DMS153 (cell line): Measurements from ENCODE around the gene HAGHL.
"Not testable (repeated sequence)": the region's sequence is repeated elsewhere in the genome, so short reads cannot be mapped to it uniquely, and the experiment has no call there.

Experiments
- DNase-seq: peaks from one replicate; lab custom pipeline; 2025; lab: John Stamatoyannopoulos, UW

HAGHL gene

DNA sequence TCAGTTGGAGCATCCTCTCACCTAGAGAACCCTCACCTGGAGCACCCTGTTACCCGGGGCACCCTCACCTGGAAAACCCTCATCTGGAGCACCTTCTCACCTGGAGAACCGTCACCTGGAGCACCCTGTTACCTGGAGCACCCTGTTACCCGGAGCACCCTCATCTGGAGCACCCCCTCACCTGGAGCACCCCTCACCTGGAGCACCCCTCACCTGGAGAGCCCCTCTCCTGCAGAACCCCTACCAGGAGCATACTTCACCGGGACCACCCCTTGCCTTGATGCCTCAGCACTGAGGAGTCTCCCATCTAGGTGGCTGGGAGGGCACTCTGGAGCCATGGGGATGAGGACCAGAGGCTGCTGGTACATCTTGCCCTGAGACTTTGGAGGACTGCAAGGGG is 17.9 kb upstream of the HAGHL start:
- no peak for DNase-seq

DNA sequence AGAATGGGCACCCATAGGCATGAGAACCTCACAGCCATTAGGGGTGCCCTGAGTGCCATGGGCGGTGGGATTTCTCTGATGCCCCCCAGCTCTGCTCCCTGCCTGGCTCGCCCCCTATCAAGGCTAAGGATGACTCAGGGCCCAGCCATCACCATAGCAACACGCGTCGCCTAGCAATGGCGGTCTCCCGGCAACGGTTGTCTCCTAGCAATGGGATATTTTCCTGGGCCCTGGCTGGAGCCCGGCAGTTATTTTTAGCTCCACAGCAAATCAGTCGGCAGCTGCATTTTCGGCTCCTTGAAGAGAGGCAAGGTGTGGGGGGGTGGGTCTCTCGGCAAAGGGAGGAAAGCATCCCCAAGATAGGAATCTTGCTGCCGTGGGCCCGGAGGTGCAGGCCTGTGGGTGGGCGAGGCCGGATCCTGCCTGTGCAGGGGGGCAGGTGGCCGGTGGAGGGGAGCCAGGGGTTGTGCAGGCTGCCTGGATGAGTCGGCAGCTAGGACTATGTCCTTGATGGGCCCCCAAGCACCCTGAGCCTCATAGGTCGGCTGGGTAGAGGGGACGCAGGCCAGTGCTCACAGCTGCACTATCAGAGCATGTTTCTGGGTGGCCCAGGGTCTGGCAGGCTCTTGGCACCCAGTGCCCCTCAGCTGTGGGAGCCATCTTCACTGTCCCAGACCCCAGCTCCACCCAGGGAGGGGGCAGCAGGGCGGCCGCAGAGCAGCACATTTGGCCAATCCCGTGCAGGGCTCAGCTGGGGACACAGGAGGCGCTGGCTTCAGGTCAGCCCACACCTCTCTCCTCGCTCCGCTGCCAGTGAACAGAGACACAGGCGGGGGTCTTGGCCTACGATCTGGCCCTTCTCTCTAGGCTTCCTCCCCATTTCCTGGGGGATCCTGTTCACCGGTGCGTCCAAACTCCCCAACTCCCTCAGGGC is 17.1 kb upstream of the HAGHL start:
- peak; percentile 92 for DNase-seq

DNA sequence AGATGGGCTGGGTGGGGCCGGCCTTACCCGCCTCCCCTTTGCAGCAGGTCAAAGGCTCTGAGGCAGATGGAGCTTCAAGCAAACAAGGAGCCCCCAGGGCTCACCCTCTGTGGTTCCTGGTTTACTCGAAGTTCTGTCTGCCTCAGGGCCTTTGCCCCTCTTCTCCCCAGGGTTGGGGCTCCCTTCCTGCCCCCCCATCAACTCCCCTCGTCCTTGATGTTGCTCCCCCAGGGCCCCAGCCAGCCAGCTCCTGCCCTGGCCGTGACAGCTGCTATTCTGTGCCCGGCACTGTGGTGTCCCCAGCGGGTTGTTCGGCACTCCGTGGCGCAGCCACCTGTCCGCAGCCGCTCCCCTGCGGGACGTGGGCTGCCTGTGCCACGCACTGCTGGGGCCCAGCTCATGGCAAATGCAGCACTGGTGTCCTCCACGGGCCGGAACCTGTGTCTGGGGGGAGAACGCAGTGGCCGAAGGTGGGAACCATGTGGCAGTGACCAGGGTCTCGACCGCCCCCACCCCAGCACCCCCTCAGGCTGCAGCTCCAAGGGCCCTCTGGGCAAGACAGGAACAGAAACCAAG is 16.3 kb upstream of the HAGHL start:
- DNase-seq = no peak

DNA sequence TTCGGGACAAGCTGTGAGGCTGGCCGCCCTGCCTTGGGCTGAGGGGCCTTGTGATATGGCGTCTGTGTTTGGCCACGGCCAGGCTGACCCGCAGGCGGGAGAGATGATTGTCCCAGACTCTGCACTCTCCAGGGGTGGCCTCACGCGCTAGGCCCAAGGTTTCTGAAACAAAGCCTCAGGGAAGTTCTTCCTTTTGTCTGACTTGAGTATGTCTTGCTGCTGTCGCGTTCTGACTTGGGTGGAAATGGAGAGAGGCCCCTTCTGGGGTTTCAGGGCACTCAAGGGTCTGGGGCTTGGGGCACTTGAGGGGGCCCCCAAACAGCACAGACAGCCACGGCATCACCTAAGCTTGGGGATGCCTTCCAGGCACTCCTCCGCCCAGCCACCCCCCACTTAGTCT is 15.8 kb upstream of the HAGHL start:
- no peak for DNase-seq

DNA sequence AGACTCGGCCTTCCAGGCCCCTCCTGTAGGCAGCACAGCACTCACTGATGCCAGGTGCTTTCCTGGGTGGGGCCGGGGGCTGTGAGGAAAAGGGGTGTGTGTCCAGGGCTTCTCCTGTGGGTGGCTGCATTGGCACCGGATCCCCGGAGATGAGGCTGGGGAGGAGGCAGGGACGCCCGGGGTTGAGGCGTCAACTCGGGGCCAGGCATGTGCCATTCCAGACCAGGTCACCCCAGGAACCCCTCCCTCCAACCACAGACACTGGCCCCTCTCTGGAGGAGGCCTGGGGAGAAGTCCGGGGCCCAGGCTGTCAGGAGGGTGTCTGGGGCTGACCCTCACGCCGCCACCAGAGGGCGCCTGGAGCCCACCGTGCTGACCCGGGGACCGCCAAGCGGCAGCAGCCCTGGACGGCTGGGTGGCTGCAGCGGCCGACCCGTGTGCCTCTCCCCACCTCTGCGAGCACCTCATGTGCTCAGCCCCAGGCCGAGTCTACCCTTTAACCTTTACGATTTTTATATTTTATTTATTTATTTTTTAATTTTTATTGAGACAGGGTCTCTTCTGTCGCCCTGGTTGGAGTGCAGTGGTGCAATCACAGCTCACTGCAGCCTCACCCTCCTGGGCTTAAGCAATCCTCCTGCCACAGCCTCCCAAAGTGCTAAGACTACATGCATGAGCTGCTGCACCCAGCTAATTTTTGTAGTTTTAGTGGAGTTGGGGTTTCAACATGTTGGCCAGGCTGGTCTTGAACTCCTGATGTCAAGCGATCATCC is 15.2 kb upstream of the HAGHL start:
- DNase-seq = no peak

- DNase-seq = not testable (repeated sequence)
Observed at GRCh38 chr16:712740-713250, 14.1 kb upstream of the HAGHL start.

DNA sequence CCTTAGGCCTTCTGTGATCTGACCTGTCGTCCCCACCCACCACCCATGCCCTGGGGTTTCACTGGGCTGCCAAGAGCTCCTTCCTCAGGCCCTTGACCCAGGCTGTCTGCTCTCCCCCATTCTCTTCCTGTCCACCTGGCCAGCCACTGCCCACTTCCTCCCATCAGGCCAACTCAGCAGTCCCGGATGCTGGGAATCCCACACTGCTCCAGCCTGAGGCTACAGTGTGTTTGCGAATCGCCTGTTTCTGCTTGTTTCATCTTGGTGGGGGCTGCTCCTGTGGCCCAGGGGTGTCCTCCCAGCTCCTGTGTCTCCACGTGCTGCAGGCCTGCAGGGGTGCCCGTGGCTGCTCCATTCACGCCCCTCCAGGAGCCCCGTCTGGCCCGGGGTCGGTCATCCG is 12.8 kb upstream of the HAGHL start:
- DNase-seq = no peak

- DNase-seq = peak; percentile 65
Observed at GRCh38 chr16:714558-715476, 12.1 kb upstream of the HAGHL start, which contains the start of gene METRN. Gene METRN (plus strand): TSS chr16:715118. CDS start chr16:715290, 172 bp downstream.

DNA sequence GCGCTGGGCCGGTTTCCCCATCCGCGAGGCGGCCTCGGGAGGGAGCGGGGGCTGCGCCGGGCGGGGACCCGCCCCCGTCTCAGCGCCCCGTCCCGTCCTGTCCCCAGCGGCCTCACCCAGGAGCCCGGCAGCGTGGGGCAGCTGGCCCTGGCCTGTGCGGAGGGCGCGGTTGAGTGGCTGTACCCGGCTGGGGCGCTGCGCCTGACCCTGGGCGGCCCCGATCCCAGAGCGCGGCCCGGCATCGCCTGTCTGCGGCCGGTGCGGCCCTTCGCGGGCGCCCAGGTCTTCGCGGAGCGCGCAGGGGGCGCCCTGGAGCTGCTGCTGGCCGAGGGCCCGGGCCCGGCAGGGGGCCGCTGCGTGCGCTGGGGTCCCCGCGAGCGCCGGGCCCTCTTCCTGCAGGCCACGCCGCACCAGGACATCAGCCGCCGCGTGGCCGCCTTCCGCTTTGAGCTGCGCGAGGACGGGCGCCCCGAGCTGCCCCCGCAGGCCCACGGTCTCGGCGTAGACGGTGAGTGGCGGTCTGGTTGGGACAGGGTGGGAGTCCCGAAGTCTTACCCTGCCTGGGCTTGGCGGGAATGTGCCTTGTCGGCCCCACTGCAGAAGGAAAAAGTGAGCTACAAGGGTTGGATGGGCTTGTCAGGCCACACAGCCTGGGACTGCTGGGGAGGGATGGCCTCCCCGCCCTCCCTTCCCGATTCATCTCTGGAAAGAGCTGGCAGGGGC is 11.3 kb upstream of the HAGHL start:
- DNase-seq = no peak

GRCh38 chr16:716200-716568 is 10.7 kb upstream of the HAGHL start:
- DNase-seq = no peak

GRCh38 chr16:716768-717325 is 10.1 kb upstream of the HAGHL start:
- DNase-seq = no peak

- DNase-seq = no peak
Observed at GRCh38 chr16:717450-718245, 9.3 kb upstream of the HAGHL start.

DNA sequence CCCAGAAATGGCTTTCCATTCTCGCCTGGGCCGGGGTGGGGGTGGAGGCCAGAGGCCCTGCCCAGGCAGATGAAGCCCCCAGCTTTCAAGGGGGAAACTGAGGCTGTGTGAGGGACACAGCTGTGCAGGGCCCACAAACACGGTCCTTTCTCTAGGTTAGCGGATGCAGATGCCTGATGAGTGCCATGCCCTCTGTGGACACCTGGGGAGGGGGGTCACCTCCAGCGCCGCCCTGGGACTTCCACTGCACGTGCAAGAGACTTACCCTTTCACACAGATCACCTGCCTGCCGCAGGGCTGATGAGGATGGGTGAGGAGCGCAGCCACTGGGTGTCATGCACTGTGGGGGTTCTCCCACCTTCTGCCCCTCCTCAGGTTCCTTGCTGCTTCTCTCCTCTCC is 8.5 kb upstream of the HAGHL start:
- no peak for DNase-seq

DNA sequence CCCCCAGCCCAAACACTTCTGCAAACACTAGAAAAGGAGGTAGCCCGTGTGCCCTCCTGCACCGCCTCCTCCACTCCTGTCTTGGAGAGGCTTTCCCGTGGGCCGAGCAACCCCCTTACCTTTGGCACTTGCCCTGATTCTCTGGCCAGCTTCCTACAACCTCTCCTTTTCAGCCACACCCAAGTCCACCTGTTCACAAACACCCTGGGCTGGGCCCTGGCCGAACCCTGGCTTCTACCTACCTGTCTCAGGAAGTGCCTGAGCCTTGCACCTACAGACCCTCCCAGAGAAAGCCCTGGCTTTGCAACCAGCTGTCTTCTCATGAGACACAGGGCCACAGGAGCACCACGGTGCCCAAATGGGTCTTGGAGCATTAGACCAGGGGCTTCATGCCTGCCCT is 8.0 kb upstream of the HAGHL start:
- DNase-seq = no peak

GRCh38 chr16:719815-720446 is 7.0 kb upstream of the HAGHL start:
- DNase-seq = peak; percentile 9

GRCh38 chr16:720447-720989 is 6.4 kb upstream of the HAGHL start:
- DNase-seq = peak; percentile 34

- peak; percentile 82 for DNase-seq
Observed at GRCh38 chr16:720990-721764, 5.7 kb upstream of the HAGHL start, which contains the start of gene ANTKMT. Gene ANTKMT (plus strand): TSS chr16:721146. CDS start chr16:721275, 129 bp downstream.
